Stimulated activated CD4-positive, alpha-beta T cell treated with anti-CD3 and anti-CD28 coated beads, Interleukin-15, amount 100 ng/mL, for 24 hours (primary cell): Measurements from ENCODE around the gene TECPR1.

Experiments
- DNase-seq: peaks from one replicate; pipeline ENCODE4 v3.0.0-alpha.2; 2020

TECPR1 gene

GRCh38 chr7:98209166-98209920 is 42.7 kb downstream of the TECPR1 start:
- no peak for DNase-seq

- no peak for DNase-seq
These were observed 45.3 kb downstream of the TECPR1 start for GRCh38 chr7:98206451-98207330.

GRCh38 chr7:98205162-98205845 is 46.7 kb downstream of the TECPR1 start:
- no peak for DNase-seq

- DNase-seq, result no peak
These were observed 47.4 kb downstream of the TECPR1 start for GRCh38 chr7:98204670-98205069.

GRCh38 chr7:98203964-98204605 is 47.9 kb downstream of the TECPR1 start:
- DNase-seq, result no peak

- no peak for DNase-seq
These were observed 48.6 kb downstream of the TECPR1 start for GRCh38 chr7:98203261-98203963.

GRCh38 chr7:98202367-98203195 is 49.5 kb downstream of the TECPR1 start:
- peak; percentile 83 for DNase-seq

- DNase-seq, result no peak
These were observed 51.7 kb downstream of the TECPR1 start for GRCh38 chr7:98200364-98200763.

GRCh38 chr7:98199131-98199530 is 52.9 kb downstream of the TECPR1 start:
- DNase-seq, result no peak

- no peak for DNase-seq
These were observed 55.1 kb downstream of the TECPR1 start for GRCh38 chr7:98196706-98197605.

- no peak for DNase-seq
These were observed 57.2 kb downstream of the TECPR1 start for GRCh38 chr7:98194672-98195457.

- DNase-seq, result no peak
These were observed 57.8 kb downstream of the TECPR1 start for GRCh38 chr7:98194186-98194585.

GRCh38 chr7:98193474-98194180 is 58.4 kb downstream of the TECPR1 start:
- DNase-seq, result no peak

GRCh38 chr7:98192781-98193457 is 59.1 kb downstream of the TECPR1 start:
- no peak for DNase-seq

- DNase-seq, result no peak
These were observed 60.2 kb downstream of the TECPR1 start for GRCh38 chr7:98191668-98192431.

GRCh38 chr7:98189559-98189958 is 62.5 kb downstream of the TECPR1 start:
- DNase-seq, result no peak

- DNase-seq, result no peak
These were observed 64.9 kb downstream of the TECPR1 start for GRCh38 chr7:98187138-98187502.
